LoVo (cell line): ENCODE measurements around the gene DCDC2.
"Not testable (repeated sequence)": the region's sequence is repeated elsewhere in the genome, so short reads cannot be mapped to it uniquely, and the experiment has no call there.

Experiments used
- DNase-seq: peaks from one replicate; pipeline ENCODE4 v3.0.0-alpha.2; 2016; ENCODE audit warnings: low spot score

The DCDC2 gene

DNA sequence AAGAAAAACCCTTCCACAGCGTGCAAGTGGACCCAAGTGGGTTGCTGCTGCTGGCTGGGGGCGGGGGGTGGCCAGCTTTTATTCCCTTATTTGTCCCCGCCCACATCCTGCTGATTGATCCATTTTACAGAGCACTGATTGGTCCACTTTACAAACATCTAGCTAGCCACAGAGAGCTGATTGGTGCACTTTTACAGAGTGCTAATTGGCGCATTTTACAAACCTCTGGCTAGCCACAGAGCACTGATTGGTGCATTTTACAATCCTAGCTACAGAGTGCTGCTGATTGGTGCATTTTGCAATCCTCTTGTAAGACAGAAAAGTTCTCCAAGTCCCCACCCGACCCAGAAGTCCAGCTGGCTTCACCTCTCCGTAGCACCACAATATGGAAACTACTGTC is 99.6 kb downstream of the DCDC2 start:
- not testable (repeated sequence) for DNase-seq

DNA sequence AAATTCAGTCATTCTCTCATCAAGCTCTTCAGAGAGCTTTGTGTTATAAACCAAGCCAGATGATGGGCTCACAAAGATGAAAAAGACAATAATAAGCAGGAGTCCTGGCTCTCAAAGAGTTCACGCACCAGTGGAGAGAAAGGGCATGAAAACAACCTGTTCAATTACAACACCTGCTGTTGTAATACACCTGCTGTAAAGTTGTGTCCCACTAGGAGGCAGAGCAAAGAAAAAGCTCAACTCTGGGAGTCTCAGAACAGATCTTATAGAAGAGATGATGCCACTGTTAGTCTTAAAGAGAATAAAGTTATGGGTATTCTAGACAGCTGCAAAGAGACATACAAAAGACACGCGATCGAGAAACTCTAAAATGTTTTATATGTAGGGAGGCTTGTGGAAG is 100.6 kb downstream of the DCDC2 start:
- DNase-seq, result no peak

DNA sequence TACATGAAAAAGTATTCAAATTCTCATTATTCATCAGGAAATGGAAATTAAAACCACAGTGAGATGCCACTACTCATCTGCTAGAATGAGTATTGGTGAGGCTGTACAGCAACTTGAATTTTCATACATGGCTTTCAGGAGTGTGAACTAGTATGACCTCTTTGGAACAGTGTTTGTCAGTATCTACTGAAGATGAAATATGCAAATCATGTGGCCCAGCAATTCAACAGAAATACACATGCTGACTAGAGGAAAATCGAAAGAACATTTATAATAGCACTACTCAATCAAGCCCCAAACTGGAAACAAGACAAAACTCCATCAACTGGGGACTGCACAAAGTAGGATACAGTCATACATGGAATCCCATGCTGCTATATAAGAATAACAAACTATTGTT is 102.2 kb downstream of the DCDC2 start:
- DNase-seq, result no peak

- DNase-seq, result no peak
These were observed 104.5 kb downstream of the DCDC2 start for GRCh38 chr6:24253360-24253759.

DNA sequence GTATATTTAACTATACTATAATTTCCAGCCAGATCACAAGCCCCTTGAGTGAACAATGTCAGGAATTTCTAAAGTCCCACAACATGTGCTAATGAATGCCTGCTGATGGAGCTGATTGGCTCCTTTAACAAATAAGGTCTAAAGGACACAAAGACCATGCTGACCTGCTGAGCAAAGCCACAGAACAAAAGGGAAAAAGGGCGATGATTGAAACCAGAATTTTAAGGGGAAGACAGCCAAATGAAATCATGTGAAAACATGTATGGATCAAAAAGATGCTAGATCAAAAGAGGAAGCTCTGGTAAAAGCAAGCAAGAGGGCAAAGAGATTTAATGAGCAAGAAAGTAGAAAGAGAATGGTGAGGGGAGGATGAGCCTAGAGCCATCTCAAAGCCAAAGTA is 105.6 kb downstream of the DCDC2 start:
- no peak for DNase-seq

GRCh38 chr6:24251339-24251738 is 106.5 kb downstream of the DCDC2 start:
- no peak for DNase-seq

- no peak for DNase-seq
These were observed 107.9 kb downstream of the DCDC2 start for GRCh38 chr6:24249926-24250325.

- DNase-seq, result no peak
These were observed 112.6 kb downstream of the DCDC2 start for GRCh38 chr6:24245275-24245674.

GRCh38 chr6:24242924-24243323 is 114.9 kb downstream of the DCDC2 start:
- DNase-seq, result no peak

DNA sequence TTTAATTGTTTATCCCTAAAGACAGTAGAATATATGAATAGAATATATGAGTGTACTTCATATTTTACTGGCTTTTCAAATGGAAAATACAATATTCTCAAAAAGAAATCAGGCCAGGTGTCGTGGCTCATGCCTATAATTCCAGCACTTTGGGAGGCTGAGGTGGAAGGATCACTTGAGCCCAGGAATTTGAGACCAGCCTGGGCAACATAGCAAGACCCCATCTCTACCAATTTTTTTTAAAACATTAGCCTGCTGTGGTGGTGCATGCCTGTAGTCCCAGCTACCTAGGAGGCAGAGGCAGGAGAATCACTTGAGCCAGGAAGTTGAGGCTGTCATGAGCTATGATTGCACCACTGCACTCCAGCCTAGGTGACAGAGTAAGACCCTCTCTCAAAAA is 116.1 kb downstream of the DCDC2 start:
- not testable (repeated sequence) for DNase-seq

DNA sequence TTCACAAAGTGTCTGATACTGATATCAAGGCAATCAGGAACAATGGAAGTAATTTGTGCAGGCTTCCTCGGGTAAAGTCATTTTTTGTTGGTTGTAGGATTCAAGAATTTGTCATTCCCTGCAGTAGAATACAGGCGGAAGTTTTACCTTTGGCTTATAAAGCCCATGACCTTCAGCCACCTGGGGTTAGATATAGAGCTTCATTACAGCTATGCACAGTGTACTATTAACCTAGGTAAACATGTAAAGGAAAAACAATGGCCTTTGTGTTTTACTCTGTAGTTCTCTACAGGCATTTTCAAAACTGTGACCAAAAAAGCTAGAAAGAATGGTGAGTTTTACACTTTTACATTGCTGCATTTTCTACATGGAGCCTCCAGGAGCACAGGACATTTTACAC is 116.9 kb downstream of the DCDC2 start:
- DNase-seq, result no peak

DNA sequence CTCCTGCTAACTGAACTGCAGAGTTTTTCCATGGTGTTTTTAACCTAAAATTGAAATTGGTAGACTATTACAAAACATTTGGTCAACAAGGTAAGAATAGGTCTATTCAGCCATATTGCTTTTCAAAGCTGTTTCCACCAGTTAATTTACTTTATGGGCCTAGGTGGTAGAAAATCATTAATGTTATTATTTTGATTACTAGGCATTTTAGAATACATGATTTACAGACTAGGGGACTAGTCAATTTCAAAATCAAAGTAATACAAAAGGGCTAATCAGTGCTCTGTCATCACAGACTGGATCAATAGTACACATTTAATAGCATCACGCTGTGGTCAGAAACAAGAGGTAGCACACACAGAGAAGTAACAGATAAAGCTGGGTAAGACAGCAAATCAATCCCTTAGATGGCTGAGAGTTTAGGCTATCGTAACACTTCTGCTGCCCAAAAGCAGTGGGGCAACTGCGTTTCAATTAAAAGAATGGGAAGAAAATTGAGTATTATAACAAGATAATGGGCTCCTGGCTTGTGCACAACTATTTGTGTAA is 117.4 kb downstream of the DCDC2 start:
- DNase-seq, result no peak

GRCh38 chr6:24238700-24239099 is 119.2 kb downstream of the DCDC2 start:
- no peak for DNase-seq

DNA sequence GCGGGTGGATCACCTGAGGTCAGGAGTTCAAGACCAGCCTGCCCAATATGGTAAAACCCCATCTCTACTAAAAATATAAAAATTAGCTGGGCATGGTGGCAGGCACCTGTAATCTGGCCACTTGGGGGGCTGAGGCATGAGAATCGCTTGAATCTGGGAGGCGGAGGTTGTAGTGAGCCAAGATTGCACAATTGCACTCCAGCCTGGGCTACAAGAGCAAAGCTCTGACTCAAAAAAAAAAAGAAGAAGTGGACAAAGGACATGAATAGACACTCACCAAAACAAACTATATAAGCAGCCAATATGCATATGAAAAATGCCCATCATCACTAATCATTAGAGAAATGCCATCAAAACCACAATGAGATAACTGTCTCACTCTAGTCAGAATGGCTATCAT is 121.1 kb downstream of the DCDC2 start:
- not testable (repeated sequence) for DNase-seq

- DNase-seq, result no peak
These were observed 123.9 kb downstream of the DCDC2 start for GRCh38 chr6:24233813-24234442.

GRCh38 chr6:24231438-24231977 is 126.4 kb downstream of the DCDC2 start:
- DNase-seq, result no peak

- no peak for DNase-seq
These were observed 128.0 kb downstream of the DCDC2 start for GRCh38 chr6:24229696-24230405.

DNA sequence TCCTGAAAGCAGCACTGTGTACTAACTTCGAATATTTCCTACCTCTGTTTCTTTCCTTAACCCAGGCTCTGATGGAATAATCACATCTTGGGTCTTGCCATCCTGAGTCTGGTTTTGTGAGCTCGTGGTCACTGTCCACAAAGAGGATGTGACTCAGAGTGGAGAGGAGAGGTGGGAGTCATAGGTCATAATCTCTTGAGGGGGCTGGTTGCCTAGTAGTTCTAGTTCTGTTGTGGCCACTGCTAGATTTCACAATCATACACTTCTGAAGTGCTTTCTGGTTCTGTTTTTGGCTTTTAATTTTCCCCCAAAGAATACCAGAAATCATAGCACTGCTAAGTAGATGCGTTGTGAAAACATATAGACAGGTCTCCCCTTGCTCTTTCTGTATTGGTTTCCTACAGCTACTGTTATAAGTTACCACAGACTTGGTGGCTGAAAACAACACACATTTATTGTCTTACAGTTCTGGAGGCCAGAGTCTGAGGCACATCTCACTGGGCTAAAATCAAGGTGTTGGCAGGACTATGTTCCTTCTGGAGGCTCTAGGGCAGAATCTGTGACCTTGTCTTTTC is 129.1 kb downstream of the DCDC2 start:
- no peak for DNase-seq

GRCh38 chr6:24228123-24228522 is 129.7 kb downstream of the DCDC2 start:
- DNase-seq, result no peak

DNA sequence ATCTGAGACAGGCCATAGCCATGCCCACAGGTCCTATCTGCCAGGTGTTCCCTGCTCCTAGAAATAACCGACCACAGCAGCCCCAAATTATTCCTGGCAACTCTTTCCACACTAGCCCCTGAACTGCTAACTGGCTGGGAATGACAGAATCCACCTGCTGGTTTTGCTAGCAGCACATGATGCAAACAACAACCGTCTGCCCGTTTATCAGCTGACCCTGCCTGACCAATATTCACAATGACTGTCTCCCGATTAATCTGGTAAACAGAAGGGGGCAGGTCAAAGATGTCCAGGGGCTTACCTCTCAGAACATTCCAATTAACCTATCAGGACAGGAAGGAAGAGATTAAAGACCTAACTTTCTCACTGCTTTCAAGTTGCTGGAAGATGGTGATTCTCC is 130.3 kb downstream of the DCDC2 start:
- DNase-seq, result no peak

- no peak for DNase-seq
These were observed 131.3 kb downstream of the DCDC2 start for GRCh38 chr6:24226541-24226940.

DNA sequence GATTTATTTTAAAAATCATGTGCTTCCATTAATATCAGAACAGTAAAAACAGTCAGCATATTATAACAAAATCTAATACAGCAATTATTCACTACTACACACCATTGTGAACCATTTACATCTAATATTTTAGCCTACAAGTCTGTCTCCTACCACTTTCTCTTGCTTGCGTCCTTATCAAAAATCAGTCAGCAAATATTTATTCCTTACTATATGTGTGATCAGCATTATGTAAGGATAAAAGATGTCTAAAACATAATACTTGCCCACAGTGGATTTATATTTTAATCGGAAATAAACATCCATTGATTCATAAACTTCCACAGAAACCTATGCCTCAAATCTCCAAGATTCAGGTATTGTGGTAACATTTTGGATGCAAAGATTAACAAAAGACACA is 132.0 kb downstream of the DCDC2 start:
- DNase-seq, result no peak
